GM12875 (cell line): ENCODE data around the gene SH3PXD2A.

Experiments
- H3K4me3 ChIP-seq: one replicate; pipeline ENCODE4 v1.5.1; 2011; ENCODE audit warnings: low read depth, low read length, control low read depth
- TF ChIP-seq, protein P1 (sequence below): IDR thresholded peaks from 2 replicates; pipeline ENCODE4 v1.5.1; 2011; ENCODE audit warnings: low read depth, mild to moderate bottlenecking, control low read depth, inconsistent platforms, low read length, moderate library complexity, borderline replicate concordance; ENCODE audit not compliant: insufficient read depth

The SH3PXD2A gene

DNA sequence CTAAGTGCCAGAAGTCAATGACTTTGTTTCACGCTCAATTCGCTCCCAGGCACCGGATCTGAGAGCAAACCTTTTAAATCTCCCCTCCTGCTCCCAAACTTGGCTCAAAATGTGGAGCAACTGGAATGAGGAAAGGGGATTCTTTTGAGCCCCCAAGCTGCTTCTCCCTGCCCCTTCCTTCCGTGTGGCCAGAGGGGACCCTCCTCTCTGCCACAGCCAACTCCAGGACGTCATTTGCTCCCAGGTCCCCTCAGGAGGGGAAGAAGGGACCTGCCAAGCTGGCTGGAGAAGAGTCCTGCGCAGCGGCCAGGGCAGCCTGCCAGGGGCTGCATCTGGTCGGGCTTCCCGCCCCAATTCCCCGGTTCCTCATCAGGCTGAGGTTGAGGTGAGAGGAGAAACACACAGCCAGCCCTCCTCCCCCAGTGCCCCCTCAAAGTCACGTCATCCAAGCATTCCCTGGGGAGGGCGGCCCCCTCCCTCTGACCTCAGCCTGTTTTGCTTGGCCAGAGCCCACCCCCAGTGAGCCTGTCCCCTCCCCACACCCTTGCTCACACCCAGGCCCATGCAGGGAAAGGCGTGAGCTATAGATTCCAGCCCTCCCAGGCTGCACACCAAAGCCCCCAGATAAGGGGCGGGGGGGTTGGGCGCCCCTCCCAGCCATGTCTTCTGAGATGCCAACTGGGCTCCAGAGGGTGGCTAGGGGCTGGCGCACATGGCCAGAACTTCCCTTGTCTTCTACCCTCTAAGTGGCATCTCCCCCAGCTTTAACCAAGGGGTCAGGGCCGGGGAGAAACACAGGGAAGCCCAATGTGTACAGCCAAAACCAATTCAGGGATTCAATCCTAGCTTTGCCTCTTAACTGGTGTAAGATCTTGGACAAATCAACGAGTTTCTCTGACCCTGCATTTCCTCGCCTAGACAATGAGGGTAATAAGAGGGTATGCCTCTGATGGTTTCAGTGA lies 35.0 kb downstream of the SH3PXD2A start:
- TF ChIP-seq, protein P1, sequence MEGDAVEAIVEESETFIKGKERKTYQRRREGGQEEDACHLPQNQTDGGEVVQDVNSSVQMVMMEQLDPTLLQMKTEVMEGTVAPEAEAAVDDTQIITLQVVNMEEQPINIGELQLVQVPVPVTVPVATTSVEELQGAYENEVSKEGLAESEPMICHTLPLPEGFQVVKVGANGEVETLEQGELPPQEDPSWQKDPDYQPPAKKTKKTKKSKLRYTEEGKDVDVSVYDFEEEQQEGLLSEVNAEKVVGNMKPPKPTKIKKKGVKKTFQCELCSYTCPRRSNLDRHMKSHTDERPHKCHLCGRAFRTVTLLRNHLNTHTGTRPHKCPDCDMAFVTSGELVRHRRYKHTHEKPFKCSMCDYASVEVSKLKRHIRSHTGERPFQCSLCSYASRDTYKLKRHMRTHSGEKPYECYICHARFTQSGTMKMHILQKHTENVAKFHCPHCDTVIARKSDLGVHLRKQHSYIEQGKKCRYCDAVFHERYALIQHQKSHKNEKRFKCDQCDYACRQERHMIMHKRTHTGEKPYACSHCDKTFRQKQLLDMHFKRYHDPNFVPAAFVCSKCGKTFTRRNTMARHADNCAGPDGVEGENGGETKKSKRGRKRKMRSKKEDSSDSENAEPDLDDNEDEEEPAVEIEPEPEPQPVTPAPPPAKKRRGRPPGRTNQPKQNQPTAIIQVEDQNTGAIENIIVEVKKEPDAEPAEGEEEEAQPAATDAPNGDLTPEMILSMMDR: no peak
- no peak overlapping the region for H3K4me3 ChIP-seq

DNA sequence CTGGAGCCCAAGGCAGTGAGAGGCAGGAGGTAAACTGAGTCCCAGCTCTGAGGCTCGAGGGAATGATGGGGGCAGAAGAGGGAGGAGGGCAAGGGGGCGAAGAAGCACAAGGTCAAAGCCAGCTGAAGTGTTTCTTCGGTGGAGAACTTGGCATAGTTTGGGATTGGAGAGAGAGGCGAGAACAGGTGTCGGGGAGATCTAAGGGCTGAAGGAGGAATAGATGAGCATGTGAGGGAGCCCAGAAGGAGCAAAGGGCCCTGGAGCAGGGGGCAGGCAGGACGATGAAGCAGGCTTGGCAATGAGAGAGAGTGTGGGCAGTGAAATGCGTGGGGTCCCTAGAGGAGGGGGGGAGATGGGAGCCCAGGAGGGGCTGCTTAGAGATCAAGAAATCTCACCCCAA lies 35.9 kb downstream of the SH3PXD2A start:
- H3K4me3 ChIP-seq: no peak overlapping the region
- TF ChIP-seq, protein P1: no peak

DNA sequence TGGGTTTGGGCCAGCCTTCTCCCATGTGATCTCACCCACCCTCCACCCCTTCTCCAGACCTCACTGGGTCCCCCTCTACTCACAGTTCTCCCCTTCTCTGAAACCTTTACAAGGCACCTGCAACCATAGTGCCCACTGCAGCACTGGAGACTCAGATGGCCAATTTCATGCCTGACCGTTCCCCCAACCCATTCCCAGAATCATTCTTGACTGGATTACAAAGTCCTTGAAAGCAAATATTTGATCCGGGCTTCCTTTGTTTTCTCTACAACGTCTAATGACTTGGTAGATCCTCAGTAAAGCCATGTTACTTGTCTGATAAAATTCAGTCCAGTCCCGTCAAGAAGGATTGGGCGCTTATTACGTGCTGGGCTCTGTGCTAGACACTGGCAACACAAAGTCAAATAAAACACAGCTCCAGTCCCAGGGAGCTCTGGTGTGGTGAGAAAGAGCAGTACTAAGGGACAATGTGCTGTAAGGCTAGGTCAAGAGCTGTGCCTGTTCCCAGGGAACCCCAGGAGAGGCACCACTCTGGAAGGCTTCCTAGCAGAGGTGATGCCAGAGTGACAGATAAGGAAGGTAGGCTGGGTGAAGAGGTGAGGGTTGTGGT lies 36.5 kb downstream of the SH3PXD2A start:
- no peak overlapping the region for H3K4me3 ChIP-seq
- TF ChIP-seq, protein P1: no peak

DNA sequence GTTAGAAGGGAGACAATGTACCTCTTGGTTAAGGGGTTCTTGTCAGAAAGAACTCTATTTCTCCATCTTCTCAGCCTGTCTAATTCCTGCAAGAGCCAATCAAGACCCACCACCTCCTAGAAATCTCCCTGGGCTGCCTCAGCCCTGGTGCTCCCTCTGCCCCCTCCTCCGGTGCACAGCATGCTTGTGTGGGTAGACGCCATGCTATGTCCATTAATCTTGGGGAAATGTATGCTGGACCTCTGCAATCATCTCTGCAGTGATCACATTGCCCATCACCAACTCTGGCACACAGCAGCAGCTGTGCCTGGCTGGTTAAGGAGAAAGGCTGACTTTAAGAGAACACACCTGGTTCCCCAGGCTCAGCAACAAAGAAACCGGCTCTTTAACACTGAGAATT lies 37.3 kb downstream of the SH3PXD2A start:
- TF ChIP-seq, protein P1: no peak
- no peak overlapping the region for H3K4me3 ChIP-seq

DNA sequence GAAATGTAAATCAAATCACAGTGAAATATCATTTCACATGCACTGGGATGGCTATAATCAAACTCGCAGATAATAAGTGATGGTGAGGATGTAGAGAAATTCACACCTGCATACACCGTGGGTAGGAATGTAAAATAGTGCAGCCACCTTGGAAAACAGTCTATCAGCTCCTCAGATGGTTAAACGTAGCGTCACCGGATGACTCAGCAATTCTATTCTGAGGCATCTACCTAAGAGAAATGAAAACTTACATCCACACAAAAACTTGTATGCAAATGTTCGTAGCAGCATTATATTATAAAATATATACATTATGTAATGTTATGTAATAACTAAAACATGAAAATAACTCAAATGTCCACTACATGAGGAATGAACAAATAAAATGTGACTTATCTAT lies 38.9 kb downstream of the SH3PXD2A start:
- TF ChIP-seq, protein P1: no peak

DNA sequence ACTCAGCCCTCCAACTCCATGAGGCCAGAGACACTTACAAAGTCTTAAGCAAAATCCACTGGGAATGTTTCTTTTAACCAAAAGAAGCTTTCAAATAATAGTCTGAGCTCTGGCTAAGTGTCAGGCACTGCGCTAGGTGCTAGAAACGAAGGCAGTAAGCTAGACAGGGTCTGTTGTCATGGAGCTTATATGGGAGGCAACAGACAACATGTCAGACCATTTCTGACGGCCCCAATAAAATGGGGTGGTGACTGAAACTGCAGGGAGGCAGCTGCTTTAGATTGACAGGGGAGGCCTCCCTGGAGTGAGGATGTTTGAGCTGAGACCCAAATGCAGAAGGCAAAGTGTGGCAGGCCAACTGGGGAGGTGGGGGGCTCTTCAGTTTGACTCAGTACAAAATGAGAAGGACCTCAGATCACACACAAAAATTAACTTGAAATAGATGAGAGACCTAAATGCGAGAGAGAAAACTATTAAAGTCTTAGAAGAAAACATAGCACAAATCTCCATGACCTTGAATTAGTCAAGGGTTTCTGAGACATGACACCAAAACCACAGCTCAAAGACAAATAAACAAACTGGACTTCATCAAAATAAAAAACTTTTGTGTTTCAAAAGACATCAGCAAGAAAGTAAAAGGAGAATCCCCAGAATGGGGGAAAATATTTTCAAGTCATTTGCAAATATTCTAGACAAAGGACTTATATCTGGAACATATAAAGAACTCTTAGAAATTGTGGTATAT lies 40.6 kb downstream of the SH3PXD2A start:
- TF ChIP-seq, protein P1: no peak
- H3K4me3 ChIP-seq: no peak overlapping the region

More for the DNA sequence above, 38.9 kb downstream of the SH3PXD2A start:
- no peak overlapping the region for H3K4me3 ChIP-seq
